SU-DHL-6 (cell line): ENCODE measurements around the gene PDK3.

Experiments
- H2AFZ ChIP-seq: fragments of 200-600 bp; sonication (generic); 2 replicates; pipeline ENCODE4 v1.6.1; 2014; ENCODE audit warnings: low read depth, mild to moderate bottlenecking, moderate library complexity, mixed read lengths, antibody characterized with exemption, low read length; ENCODE audit not compliant: severe bottlenecking
- H3F3A ChIP-seq: fragments of 200-600 bp; shearing (Covaris generic); 2 replicates; pipeline ENCODE4 v1.6.0; 2016; ENCODE audit warnings: antibody characterized with exemption, mild to moderate bottlenecking; ENCODE audit not compliant: insufficient read depth
- H3K27ac ChIP-seq: fragments of 200-600 bp; sonication (generic); 2 replicates; pipeline ENCODE4 v1.5.1; 2016; ENCODE audit warnings: low read depth, mild to moderate bottlenecking, low read length, moderate library complexity, mixed read lengths
- H3K27me3 ChIP-seq: fragments of 200-600 bp; sonication (generic), shearing (Covaris generic); 2 replicates; pipeline ENCODE4 v1.6.0; 2014; ENCODE audit warnings: mild to moderate bottlenecking, low read length
- H3K36me3 ChIP-seq: fragments of 200-600 bp; sonication (generic); 2 replicates; pipeline ENCODE4 v1.6.1; 2014; ENCODE audit warnings: mild to moderate bottlenecking, low read length, mixed read lengths
- H3K4me2 ChIP-seq: fragments of 300-600, 200-600 bp; shearing (Covaris generic), sonication (generic); 2 replicates; pipeline ENCODE4 v1.6.0; 2014; ENCODE audit warnings: low read length, low read depth, mild to moderate bottlenecking; ENCODE audit not compliant: poor library complexity, severe bottlenecking
- H3K4me3 ChIP-seq: fragments of 200-600 bp; sonication (generic); 2 replicates; pipeline ENCODE4 v1.5.1; 2014; ENCODE audit warnings: antibody characterized with exemption, low read length, mild to moderate bottlenecking, mixed read lengths; ENCODE audit not compliant: insufficient read depth, poor library complexity, severe bottlenecking
- H3K79me2 ChIP-seq: fragments of 200-600 bp; sonication (generic); 2 replicates; pipeline ENCODE4 v1.6.1; 2014; ENCODE audit warnings: mild to moderate bottlenecking, low read length, moderate library complexity; ENCODE audit not compliant: insufficient read depth
- H3K9ac ChIP-seq: fragments of 200-600 bp; sonication (generic); 2 replicates; pipeline ENCODE4 v1.7.0; 2014; ENCODE audit warnings: mild to moderate bottlenecking, low read length
- H3K9me2 ChIP-seq: fragments of 200-600 bp; sonication (generic); replicated peaks from 2 replicates; pipeline ENCODE4 v1.6.1; 2014; ENCODE audit warnings: low read length; ENCODE audit not compliant: insufficient read depth
- H3K9me3 ChIP-seq: fragments of 200-600 bp; sonication (generic); 2 replicates; pipeline ENCODE4 v1.6.1; 2014; ENCODE audit warnings: low read length, mixed read lengths; ENCODE audit not compliant: insufficient read depth
- H4K20me1 ChIP-seq: fragments of 200-600 bp; sonication (generic); 2 replicates; pipeline ENCODE4 v1.6.1; 2014; ENCODE audit warnings: low read depth, mild to moderate bottlenecking, antibody characterized with exemption, low read length, moderate library complexity, mixed read lengths
- CTCF ChIP-seq: fragments of 200-600 bp; sonication (generic); IDR thresholded peaks from one replicate; pipeline ENCODE4 v1.5.1; 2017; ENCODE audit warnings: antibody characterized with exemption, mild to moderate bottlenecking, low read length, moderate library complexity; ENCODE audit not compliant: insufficient read depth, poor library complexity, severe bottlenecking
- EZH2phosphoT487 ChIP-seq: fragments of 200-600 bp; sonication (generic), shearing (Covaris generic); conservative IDR thresholded peaks from 2 replicates; pipeline ENCODE4 v1.6.1; 2018; ENCODE audit warnings: mild to moderate bottlenecking, antibody characterized with exemption, low read length, moderate library complexity, mixed read lengths

Gene PDK3

GRCh38 chrX:24536551-24536950, 71.5 kb downstream of the PDK3 start:
- Histone ChIP-seq H4K20me1 (no peaks in the 10 kb centered on the region), H3K4me2 (no peak overlapping the region), H3K4me3 (no peak overlapping the region), H3K27me3 (no peaks in the 10 kb centered on the region), H3F3A (no peaks in the 10 kb centered on the region), H3K9me3 (no peaks in the 10 kb centered on the region), H3K79me2 (no peaks in the 10 kb centered on the region), H2AFZ (no peak overlapping the region), H3K9me2 (no peaks in the 10 kb centered on the region), H3K36me3 (no peaks in the 10 kb centered on the region), H3K27ac (no peak overlapping the region), H3K9ac (no peak overlapping the region)
- TF ChIP-seq EZH2phosphoT487 (no peak), CTCF (no peak)

GRCh38 chrX:24542756-24543155, 77.7 kb downstream of the PDK3 start:
- H2AFZ ChIP-seq: no peak overlapping the region
- no peaks in the 10 kb centered on the region for H3K36me3 ChIP-seq
- no peaks in the 10 kb centered on the region for H4K20me1 ChIP-seq
- H3K4me3 ChIP-seq: no peak overlapping the region
- no peak overlapping the region for H3K4me2 ChIP-seq
- no peak overlapping the region for H3K9ac ChIP-seq
- no peak overlapping the region for H3K27ac ChIP-seq
- TF ChIP-seq EZH2phosphoT487 (no peak), CTCF (no peak)
- H3K79me2 ChIP-seq: no peaks in the 10 kb centered on the region
- no peaks in the 10 kb centered on the region for H3K27me3 ChIP-seq
- H3K9me2 ChIP-seq: no peaks in the 10 kb centered on the region
- no peaks in the 10 kb centered on the region for H3K9me3 ChIP-seq
- no peaks in the 10 kb centered on the region for H3F3A ChIP-seq

- Histone ChIP-seq H3K4me2 (no peak overlapping the region), H3F3A (no peaks in the 10 kb centered on the region), H4K20me1 (no peaks in the 10 kb centered on the region), H3K4me3 (no peak overlapping the region), H3K36me3 (no peaks in the 10 kb centered on the region), H2AFZ (no peak overlapping the region), H3K79me2 (no peaks in the 10 kb centered on the region), H3K9me3 (no peaks in the 10 kb centered on the region), H3K9me2 (no peaks in the 10 kb centered on the region), H3K27me3 (no peaks in the 10 kb centered on the region), H3K27ac (no peak overlapping the region), H3K9ac (no peak overlapping the region)
- TF ChIP-seq CTCF (no peak), EZH2phosphoT487 (no peak)
These were observed 82.9 kb downstream of the PDK3 start for GRCh38 chrX:24547961-24548360.
